RWPE2 (cell line): ENCODE data around the gene PPP1R15B.

Experiments used
- ATAC-seq: fragments of 200-7000 bp; cut with Tn5 transposase; 3 replicates; pipeline ENCODE4 v1.9.1; 2021; ENCODE audit warnings: low read depth
- DNase-seq: peaks from one replicate; pipeline ENCODE4 v3.0.0-alpha.2; 2020; ENCODE audit warnings: low spot score
- H3K27ac ChIP-seq: fragments of 450-650 bp; 2 replicates; pipeline ENCODE4 v1.5.1; 2017; ENCODE audit warnings: mild to moderate bottlenecking; ENCODE audit not compliant: poor library complexity, severe bottlenecking
- H3K27me3 ChIP-seq: fragments of 250-450 bp; sonication (Bioruptor Pico); 2 replicates; pipeline ENCODE4 v1.5.1; 2021; ENCODE audit warnings: mild to moderate bottlenecking, moderate library complexity; ENCODE audit not compliant: insufficient read depth, poor library complexity, severe bottlenecking
- H3K36me3 ChIP-seq: fragments of 250-450 bp; sonication (Bioruptor Pico); 2 replicates; pipeline ENCODE4 v1.5.1; 2020; ENCODE audit warnings: low read depth, mild to moderate bottlenecking, moderate library complexity
- H3K4me1 ChIP-seq: fragments of 250-450 bp; sonication (Bioruptor Pico); 2 replicates; pipeline ENCODE4 v1.5.1; 2021; ENCODE audit warnings: mild to moderate bottlenecking, moderate library complexity; ENCODE audit not compliant: insufficient read depth, poor library complexity, severe bottlenecking
- H3K4me3 ChIP-seq: fragments of 250-450 bp; sonication (Bioruptor Pico); 2 replicates; pipeline ENCODE4 v1.5.1; 2021; ENCODE audit warnings: mild to moderate bottlenecking, moderate library complexity; ENCODE audit not compliant: severe bottlenecking
- H3K9me3 ChIP-seq: fragments of 250-450 bp; sonication (Bioruptor Pico); 2 replicates; pipeline ENCODE4 v1.5.1; 2021; ENCODE audit warnings: mild to moderate bottlenecking, moderate library complexity; ENCODE audit not compliant: severe bottlenecking
- CTCF ChIP-seq: fragments of 450-650 bp; IDR thresholded peaks from one replicate; pipeline ENCODE4 v1.5.1; 2017; ENCODE audit warnings: mild to moderate bottlenecking, moderate library complexity; ENCODE audit not compliant: poor library complexity, severe bottlenecking

The PPP1R15B gene

DNA sequence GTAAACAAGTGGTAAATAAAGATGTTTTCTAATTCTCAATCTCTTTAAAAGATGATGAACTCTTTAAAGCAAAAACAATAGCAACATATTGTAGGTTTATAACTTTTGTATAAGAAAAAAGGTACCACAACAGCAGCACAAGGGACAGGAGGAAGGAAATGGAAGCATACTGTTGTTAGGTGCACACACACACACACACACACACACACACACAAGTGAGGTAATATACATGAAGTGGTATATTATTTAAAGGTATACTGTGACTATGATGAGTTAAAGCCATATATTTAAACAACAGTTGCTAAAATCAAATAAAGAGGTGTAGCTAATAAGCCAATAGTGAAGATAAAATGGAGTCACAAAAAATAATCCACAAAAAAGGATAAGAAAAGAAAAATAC is 20.0 kb downstream of the PPP1R15B start:
- Histone ChIP-seq H3K27me3 (no peaks in the 10 kb centered on the region), H3K36me3 (peaks cover 5% of the 10 kb centered on the region; the same call in 1 of the 2 replicates), H3K4me1 (no peaks in the 10 kb centered on the region), H3K4me3 (no peak overlapping the region), H3K27ac (no peak overlapping the region), H3K9me3 (peaks cover 2% of the 10 kb centered on the region)
- ATAC-seq: no peak
- no peak for DNase-seq
- TF ChIP-seq CTCF: no peak

GRCh38 chr1:204390751-204391466 is 20.7 kb downstream of the PPP1R15B start:
- Histone ChIP-seq H3K9me3 (peaks cover 2% of the 10 kb centered on the region), H3K4me3 (no peak overlapping the region), H3K4me1 (no peaks in the 10 kb centered on the region), H3K27ac (no peak overlapping the region), H3K27me3 (no peaks in the 10 kb centered on the region), H3K36me3 (peaks cover 5% of the 10 kb centered on the region; the same call in 1 of the 2 replicates)
- TF ChIP-seq CTCF: no peak
- ATAC-seq (no peak), DNase-seq (no peak)

DNA sequence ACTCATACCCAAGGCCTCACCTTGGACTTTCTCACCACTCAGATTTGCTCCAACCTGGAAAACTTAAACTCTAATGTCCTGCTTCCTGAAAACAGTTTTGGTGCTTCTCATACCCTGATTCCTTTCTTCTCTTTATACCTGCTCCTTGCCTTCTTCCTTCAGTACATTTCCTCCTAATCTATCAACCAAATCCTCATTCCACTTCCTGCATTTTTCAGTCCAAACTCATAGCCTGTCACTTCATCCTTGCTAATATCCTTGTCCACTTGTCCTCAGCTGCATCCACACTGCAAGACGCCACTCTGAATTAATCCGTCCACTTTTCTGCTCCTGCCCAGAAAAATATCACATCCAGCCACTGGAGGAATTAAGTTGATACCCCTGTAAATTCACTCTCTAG is 25.9 kb downstream of the PPP1R15B start:
- no peaks in the 10 kb centered on the region for H3K36me3 ChIP-seq
- no peaks in the 10 kb centered on the region for H3K4me1 ChIP-seq
- H3K4me3 ChIP-seq: no peak overlapping the region
- DNase-seq: no peak
- H3K9me3 ChIP-seq: no peaks in the 10 kb centered on the region
- H3K27me3 ChIP-seq: no peaks in the 10 kb centered on the region
- no peak overlapping the region for H3K27ac ChIP-seq
- no peak for TF ChIP-seq CTCF
- ATAC-seq: no peak

DNA sequence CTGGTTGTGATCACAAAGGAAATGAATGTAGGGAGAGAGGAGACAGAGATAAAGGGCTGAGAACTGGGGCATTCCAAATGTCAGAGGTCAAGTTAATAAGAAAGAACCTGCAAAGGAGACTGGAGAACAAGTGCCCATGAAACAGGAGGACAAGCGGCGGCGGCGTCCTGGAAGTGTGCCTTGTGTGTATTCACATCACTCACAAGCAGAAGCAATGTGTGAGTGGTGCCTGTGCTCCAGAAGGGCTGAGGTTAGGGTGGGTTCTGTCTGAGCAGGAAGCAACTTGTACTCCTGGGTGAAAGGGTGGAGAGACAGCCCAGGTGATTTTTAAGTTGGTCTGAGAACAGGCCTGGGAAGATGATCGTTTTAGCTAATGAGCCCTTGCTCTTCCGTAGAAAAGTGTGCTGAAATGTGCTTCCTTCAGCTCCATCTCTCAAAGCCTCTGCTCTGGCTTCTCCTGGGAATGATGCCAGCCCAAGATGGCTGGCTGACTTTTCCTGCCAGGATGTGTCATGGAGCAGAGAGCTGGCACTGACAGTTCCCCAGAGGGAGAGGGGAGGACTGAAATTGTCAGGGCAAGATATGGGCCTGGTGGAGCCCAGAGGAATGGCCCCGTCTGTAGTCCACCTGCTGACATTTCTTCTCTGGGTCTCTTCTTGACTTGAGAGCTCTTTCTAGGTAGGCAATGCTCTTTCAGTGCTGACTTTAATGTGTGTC is 26.8 kb downstream of the PPP1R15B start:
- no peak overlapping the region for H3K27ac ChIP-seq
- H3K9me3 ChIP-seq: no peaks in the 10 kb centered on the region
- no peaks in the 10 kb centered on the region for H3K36me3 ChIP-seq

More for the DNA sequence above, 26.8 kb downstream of the PPP1R15B start:
- Histone ChIP-seq H3K4me3 (no peak overlapping the region), H3K4me1 (no peaks in the 10 kb centered on the region), H3K27me3 (no peaks in the 10 kb centered on the region)
- no peak for TF ChIP-seq CTCF
- DNase-seq (no peak), ATAC-seq (peak; percentile 33; the same call in 1 of the 3 replicates)
